Measurements from ENCODE around the gene STKLD1. TPM values are rescaled to one million over a fixed set of nuclear protein-coding genes. Genes with fewer than 3 reads are reported as not detected.

Gene STKLD1
- polyA plus RNA-seq, 1 experiment = 1.2 TPM

DNA sequence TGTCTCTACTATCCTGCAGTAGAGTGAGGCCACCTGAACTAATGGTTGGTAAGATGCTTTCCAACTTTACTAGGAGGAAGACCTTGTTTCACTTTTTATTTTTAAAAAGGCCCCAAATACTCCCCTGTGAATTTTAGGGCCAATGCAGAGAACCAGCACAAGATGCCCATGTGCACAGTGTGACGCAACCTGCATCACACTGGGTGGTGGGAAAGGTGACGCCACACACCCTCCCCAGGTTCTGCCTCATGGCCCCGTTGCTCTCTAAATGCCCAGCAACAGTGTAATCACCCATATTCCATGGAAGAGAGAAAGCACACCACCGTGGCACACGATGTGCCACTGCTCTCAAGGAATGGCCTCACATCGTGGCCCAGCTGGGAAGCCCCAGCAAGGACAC is 6.7 kb upstream of the STKLD1 start:
- ChIA-PET CTCF (interaction anchor here (1.7 kb wide), 1 partner anchor 10 kb away, joined by 5 read pairs; no protein-coding TSS in a partner anchor), POLR2A (no interaction called here)
- DNase-seq (ENCODE audit: low read depth) = no peak
- TF ChIP-seq, protein P1, sequence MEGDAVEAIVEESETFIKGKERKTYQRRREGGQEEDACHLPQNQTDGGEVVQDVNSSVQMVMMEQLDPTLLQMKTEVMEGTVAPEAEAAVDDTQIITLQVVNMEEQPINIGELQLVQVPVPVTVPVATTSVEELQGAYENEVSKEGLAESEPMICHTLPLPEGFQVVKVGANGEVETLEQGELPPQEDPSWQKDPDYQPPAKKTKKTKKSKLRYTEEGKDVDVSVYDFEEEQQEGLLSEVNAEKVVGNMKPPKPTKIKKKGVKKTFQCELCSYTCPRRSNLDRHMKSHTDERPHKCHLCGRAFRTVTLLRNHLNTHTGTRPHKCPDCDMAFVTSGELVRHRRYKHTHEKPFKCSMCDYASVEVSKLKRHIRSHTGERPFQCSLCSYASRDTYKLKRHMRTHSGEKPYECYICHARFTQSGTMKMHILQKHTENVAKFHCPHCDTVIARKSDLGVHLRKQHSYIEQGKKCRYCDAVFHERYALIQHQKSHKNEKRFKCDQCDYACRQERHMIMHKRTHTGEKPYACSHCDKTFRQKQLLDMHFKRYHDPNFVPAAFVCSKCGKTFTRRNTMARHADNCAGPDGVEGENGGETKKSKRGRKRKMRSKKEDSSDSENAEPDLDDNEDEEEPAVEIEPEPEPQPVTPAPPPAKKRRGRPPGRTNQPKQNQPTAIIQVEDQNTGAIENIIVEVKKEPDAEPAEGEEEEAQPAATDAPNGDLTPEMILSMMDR (IDR thresholded peaks at IDR 0.05; ENCODE audit: insufficient read depth, low read depth, low read length) = no peak
- H3K4me3 ChIP-seq (ENCODE audit: low read depth, low read length) = no peak overlapping the region
- no peaks in the 10 kb centered on the region for H3K27me3 ChIP-seq (ENCODE audit: control insufficient read depth, insufficient read depth, low read length)
- H3K36me3 ChIP-seq (ENCODE audit: control insufficient read depth, insufficient read depth, low read length) = peaks cover 39% of the 10 kb centered on the region

DNA sequence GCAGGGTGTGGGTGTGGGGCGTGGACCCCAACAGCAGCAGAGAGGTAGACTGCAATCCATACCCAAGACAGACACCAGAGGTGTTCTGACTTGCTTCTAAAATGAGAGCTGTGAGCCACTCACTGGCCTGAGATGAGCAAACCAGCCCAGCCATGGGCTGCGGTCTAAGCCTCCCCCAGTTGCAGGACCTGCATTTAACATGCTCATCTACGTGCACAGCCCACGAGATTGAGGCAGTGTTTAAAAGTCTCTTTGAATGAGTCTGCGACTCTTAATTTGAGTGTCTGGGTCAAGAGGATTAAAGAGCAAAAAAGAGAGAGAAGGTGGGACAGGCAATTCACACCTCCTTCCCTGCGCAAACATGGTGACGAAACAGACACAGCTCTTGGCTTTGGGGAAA is 6.2 kb upstream of the STKLD1 start:
- no peak for DNase-seq (ENCODE audit: low read depth)
- Histone ChIP-seq H3K27me3 (ENCODE audit: control insufficient read depth, insufficient read depth, low read length) (no peaks in the 10 kb centered on the region), H3K4me3 (ENCODE audit: low read depth, low read length) (no peak overlapping the region), H3K36me3 (ENCODE audit: control insufficient read depth, insufficient read depth, low read length) (peaks cover 37% of the 10 kb centered on the region)
- ChIA-PET POLR2A (no interaction called here), CTCF (interaction anchor here (1.7 kb wide), 1 partner anchor 10 kb away, joined by 5 read pairs; no protein-coding TSS in a partner anchor)
- TF ChIP-seq, protein P1 (IDR thresholded peaks at IDR 0.05; ENCODE audit: insufficient read depth, low read depth, low read length) = no peak

DNA sequence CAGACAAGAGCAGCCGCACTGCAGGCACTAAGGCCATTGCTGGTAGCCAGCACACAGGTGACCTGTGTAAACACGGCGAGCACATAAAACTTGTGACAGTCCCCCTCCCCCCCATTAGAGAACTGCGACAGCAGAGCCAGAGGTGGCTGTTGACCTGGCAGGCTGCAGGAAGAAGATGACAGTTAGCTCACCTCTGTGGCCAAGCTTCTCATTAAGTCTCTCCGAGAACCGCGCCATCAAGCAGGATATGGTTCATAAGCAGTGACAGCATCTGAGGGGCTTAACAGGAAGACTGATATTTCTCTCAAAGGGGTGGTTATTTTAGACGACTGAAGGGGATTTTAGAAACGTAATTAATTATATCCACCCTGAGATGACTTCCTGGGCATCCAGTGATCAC is 5.5 kb upstream of the STKLD1 start:
- TF ChIP-seq, protein P1 (IDR thresholded peaks at IDR 0.05; ENCODE audit: insufficient read depth, low read depth, low read length) = no peak
- no peak for DNase-seq (ENCODE audit: low read depth)
- ChIA-PET CTCF (no interaction called here), POLR2A (no interaction called here)
- Histone ChIP-seq H3K27me3 (ENCODE audit: control insufficient read depth, insufficient read depth, low read length) (no peaks in the 10 kb centered on the region), H3K4me3 (ENCODE audit: low read depth, low read length) (no peak overlapping the region), H3K36me3 (ENCODE audit: control insufficient read depth, insufficient read depth, low read length) (peaks cover 33% of the 10 kb centered on the region)

DNA sequence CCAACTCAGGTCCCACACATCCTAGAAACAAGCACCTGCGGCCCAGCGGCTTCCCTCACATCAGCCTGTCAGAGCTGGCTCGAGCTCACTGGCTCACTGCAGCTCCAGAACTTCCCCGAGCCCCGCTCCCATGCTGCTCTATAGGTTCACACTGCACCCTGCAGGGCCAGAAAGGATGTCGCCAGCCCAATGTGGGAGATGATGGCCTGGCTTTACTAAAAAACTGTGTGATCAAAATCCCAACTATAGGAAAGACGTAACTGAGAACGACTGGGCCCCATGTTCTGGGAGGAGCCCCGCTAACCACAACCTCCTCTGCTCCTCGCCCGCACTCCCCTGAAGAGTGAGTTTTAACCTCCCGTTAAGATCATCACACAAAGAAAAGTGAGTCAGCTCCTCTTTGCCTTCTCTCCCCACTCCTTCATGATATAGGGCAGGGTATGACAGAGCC is 4.9 kb upstream of the STKLD1 start:
- Histone ChIP-seq H3K36me3 (ENCODE audit: control insufficient read depth, insufficient read depth, low read length) (peaks cover 31% of the 10 kb centered on the region), H3K27me3 (ENCODE audit: control insufficient read depth, insufficient read depth, low read length) (no peaks in the 10 kb centered on the region), H3K4me3 (ENCODE audit: low read depth, low read length) (no peak overlapping the region)
- TF ChIP-seq, protein P1 (IDR thresholded peaks at IDR 0.05; ENCODE audit: insufficient read depth, low read depth, low read length) = no peak
- ChIA-PET CTCF (interaction anchor here (1.4 to 2.8 kb wide), 2 partner anchors 8 to 19 kb away, joined by 4 to 7 read pairs; no protein-coding TSS in a partner anchor), POLR2A (no interaction called here)
- DNase-seq (ENCODE audit: low read depth) = no peak

DNA sequence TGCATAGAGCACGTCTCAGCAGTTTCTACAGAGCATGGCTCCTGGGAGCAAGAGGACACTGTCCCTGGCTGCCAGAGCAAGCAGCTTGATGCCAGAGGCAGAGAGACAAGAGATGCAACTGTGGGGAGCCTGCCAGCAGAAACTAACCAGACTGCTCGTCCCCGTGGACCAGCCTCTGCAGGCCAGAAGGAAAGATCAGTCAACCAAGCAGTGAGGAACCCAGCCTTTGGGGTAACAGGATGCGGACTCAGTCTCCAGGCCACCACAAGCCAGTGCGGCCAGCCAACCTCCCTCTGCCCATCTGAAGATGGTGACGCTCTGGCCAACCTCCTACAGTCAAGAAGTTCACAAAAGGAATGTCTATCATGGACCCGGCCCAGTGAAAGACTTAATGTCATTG is 4.0 kb upstream of the STKLD1 start:
- H3K36me3 ChIP-seq (ENCODE audit: control insufficient read depth, insufficient read depth, low read length) = peaks cover 24% of the 10 kb centered on the region
- TF ChIP-seq, protein P1 (IDR thresholded peaks at IDR 0.05; ENCODE audit: insufficient read depth, low read depth, low read length) = no peak

More for the DNA sequence above, 4.0 kb upstream of the STKLD1 start:
- H3K27me3 ChIP-seq (ENCODE audit: control insufficient read depth, insufficient read depth, low read length) = no peaks in the 10 kb centered on the region
- POLR2A ChIA-PET = no interaction called here
- CTCF ChIA-PET = interaction anchor here (0.6 to 2.8 kb wide), 3 partner anchors 9 to 1842 kb away, joined by 3 to 7 read pairs (median 4); no protein-coding TSS in a partner anchor
- DNase-seq (ENCODE audit: low read depth) = no peak
- no peak overlapping the region for H3K4me3 ChIP-seq (ENCODE audit: low read depth, low read length)

Measured in BJ (cell line).